LNCaP clone FGC (cell line): ENCODE data around the gene MTIF2.
A peak's percentile ranks its signal among the peaks of the same experiment; 100 is the strongest.

Source experiments
- DNase-seq: peaks from one replicate; pipeline ENCODE4 v3.0.0-alpha.2; 2011; ENCODE audit warnings: low read depth
- H3K4me3 ChIP-seq: 2 replicates; pipeline ENCODE4 v1.5.1; 2011; ENCODE audit warnings: mild to moderate bottlenecking, low read depth, low read length, control low read depth
- TF ChIP-seq, protein P1 (sequence below): IDR thresholded peaks from 2 replicates; pipeline ENCODE4 v1.5.1; 2012; ENCODE audit warnings: mild to moderate bottlenecking; ENCODE audit not compliant: control insufficient read depth, insufficient read depth; ENCODE audit errors: extremely low read depth

The MTIF2 gene, protein sequence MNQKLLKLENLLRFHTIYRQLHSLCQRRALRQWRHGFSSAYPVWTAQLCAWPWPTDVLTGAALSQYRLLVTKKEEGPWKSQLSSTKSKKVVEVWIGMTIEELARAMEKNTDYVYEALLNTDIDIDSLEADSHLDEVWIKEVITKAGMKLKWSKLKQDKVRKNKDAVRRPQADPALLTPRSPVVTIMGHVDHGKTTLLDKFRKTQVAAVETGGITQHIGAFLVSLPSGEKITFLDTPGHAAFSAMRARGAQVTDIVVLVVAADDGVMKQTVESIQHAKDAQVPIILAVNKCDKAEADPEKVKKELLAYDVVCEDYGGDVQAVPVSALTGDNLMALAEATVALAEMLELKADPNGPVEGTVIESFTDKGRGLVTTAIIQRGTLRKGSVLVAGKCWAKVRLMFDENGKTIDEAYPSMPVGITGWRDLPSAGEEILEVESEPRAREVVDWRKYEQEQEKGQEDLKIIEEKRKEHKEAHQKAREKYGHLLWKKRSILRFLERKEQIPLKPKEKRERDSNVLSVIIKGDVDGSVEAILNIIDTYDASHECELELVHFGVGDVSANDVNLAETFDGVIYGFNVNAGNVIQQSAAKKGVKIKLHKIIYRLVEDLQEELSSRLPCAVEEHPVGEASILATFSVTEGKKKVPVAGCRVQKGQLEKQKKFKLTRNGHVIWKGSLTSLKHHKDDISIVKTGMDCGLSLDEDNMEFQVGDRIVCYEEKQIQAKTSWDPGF

DNA sequence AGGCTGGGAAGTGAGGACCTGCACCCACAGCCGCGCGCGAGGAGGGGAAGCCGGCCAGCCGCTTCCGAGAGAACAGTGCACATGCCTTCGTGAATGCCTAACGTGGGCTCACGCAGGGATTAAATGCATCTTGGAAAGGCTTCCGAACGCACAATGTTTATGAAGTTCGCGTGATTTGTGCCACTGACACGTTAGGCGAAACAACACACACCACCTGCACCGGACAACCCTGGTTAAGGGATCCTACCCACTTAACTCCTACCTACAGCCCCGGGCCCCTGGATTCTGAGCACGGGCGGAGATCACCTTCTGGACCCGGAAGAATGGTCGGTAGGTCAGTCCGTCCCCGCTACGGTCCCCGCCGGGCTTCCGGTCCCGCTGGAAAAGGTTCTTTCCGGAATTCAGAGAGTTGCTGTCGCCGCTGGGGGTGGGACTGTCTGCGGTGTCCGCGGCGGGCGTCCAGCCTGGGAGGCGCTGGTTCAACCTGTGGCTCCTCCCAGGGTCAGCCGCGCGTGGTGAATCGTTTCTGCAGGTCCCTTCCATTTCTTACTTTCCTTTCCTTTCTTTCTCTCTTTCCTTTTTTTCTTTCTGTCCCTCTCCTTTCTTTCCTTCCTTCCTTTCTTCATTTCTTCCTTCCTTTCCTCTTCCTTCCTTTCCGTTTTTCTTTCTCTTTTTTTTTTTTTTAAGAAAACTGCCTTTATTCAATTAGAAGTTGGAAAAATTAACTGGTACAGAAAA, at the start of gene MTIF2:
Gene MTIF2 (minus strand): TSS at position 325 of the 738 bp plus-strand sequence. CDS start 5,373 bp downstream, outside the sequence.
- H3K4me3 ChIP-seq: peak within 1 kb of the TSS; percentile 87
- TF ChIP-seq, protein P1, sequence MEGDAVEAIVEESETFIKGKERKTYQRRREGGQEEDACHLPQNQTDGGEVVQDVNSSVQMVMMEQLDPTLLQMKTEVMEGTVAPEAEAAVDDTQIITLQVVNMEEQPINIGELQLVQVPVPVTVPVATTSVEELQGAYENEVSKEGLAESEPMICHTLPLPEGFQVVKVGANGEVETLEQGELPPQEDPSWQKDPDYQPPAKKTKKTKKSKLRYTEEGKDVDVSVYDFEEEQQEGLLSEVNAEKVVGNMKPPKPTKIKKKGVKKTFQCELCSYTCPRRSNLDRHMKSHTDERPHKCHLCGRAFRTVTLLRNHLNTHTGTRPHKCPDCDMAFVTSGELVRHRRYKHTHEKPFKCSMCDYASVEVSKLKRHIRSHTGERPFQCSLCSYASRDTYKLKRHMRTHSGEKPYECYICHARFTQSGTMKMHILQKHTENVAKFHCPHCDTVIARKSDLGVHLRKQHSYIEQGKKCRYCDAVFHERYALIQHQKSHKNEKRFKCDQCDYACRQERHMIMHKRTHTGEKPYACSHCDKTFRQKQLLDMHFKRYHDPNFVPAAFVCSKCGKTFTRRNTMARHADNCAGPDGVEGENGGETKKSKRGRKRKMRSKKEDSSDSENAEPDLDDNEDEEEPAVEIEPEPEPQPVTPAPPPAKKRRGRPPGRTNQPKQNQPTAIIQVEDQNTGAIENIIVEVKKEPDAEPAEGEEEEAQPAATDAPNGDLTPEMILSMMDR: 0 out of 2 replicates have a peak, but pooled peaks have one; percentile 10
- peak; percentile 75 for DNase-seq

- DNase-seq: no peak
- no peak overlapping the region for H3K4me3 ChIP-seq
- TF ChIP-seq, protein P1: no peak
Measured at GRCh38 chr2:55314985-55315384, 46.0 kb upstream of the MTIF2 start.

DNA sequence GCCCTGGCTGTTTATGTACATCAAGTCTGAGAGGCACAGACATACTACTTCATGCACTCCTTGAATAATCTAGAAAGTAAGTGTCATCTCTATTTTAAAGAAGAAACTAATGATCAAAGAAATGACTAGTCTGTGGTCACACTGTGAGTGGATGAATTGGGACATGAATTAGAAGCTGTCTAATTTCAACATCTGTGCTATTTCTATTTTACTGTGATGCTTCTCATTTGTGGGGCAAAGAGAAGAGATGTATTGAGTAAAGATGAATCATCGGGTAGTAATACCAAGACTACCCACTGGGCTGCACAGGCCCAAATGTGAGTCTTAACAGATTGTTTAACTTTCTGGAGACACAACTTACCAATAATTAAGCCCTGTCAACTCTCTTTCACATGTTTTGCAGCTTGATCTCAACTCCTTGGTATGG, 42.4 kb upstream of the MTIF2 start:
- TF ChIP-seq, protein P1: no peak
- no peak for DNase-seq
- H3K4me3 ChIP-seq: no peak overlapping the region

- TF ChIP-seq, protein P1: no peak
- no peak for DNase-seq
Measured at GRCh38 chr2:55309446-55309845, 40.4 kb upstream of the MTIF2 start.

GRCh38 chr2:55302241-55302640, 33.2 kb upstream of the MTIF2 start:
- H3K4me3 ChIP-seq: no peak overlapping the region
- TF ChIP-seq, protein P1: no peak
- no peak for DNase-seq

More at GRCh38 chr2:55309446-55309845, 40.4 kb upstream of the MTIF2 start:
- no peak overlapping the region for H3K4me3 ChIP-seq

- TF ChIP-seq, protein P1: no peak
- DNase-seq: no peak
- no peak overlapping the region for H3K4me3 ChIP-seq
Measured at GRCh38 chr2:55301277-55301676, 32.2 kb upstream of the MTIF2 start.
